HK-2 (cell line): ENCODE measurements around the gene MCF2L.
A peak's percentile ranks its signal among the peaks of the same experiment; 100 is the strongest.
"Not testable (repeated sequence)": the region's sequence is repeated elsewhere in the genome, so short reads cannot be mapped to it uniquely, and the experiment has no call there.

Source experiments
- DNase-seq: peaks from one replicate; pipeline ENCODE4 v3.0.0-alpha.2; 2018; ENCODE audit not compliant: unreplicated experiment

MCF2L gene

GRCh38 chr13:112968910-112969691 lies at the start of gene MCF2L:
TSS of gene MCF2L (plus strand) at chr13:112969214. CDS start at chr13:112969380, 166 bp downstream.
- DNase-seq: no peak

- no peak for DNase-seq
Observed at GRCh38 chr13:112923962-112924361, 45.1 kb upstream of the MCF2L start.

GRCh38 chr13:112924365-112924764 lies 44.6 kb upstream of the MCF2L start:
- DNase-seq: no peak

- DNase-seq: no peak
Observed at GRCh38 chr13:112926003-112926402, 43.0 kb upstream of the MCF2L start.

GRCh38 chr13:112926993-112927392 lies 42.0 kb upstream of the MCF2L start:
- DNase-seq: no peak

- no peak for DNase-seq
Observed at GRCh38 chr13:112928020-112928971, 40.7 kb upstream of the MCF2L start.

- DNase-seq: no peak
Observed at GRCh38 chr13:112928972-112929782, 39.8 kb upstream of the MCF2L start.

- DNase-seq: no peak
Observed at GRCh38 chr13:112929783-112930055, 39.3 kb upstream of the MCF2L start.

- DNase-seq: no peak
Observed at GRCh38 chr13:112930192-112930591, 38.8 kb upstream of the MCF2L start.

- no peak for DNase-seq
Observed at GRCh38 chr13:112931028-112931934, 37.7 kb upstream of the MCF2L start.

GRCh38 chr13:112932971-112933370 lies 36.0 kb upstream of the MCF2L start:
- DNase-seq: no peak

GRCh38 chr13:112933649-112934048 lies 35.4 kb upstream of the MCF2L start:
- DNase-seq: no peak

GRCh38 chr13:112934078-112934477 lies 34.9 kb upstream of the MCF2L start:
- no peak for DNase-seq

GRCh38 chr13:112938680-112939079 lies 30.3 kb upstream of the MCF2L start:
- DNase-seq: no peak

- DNase-seq: no peak
Observed at GRCh38 chr13:112940236-112940635, 28.8 kb upstream of the MCF2L start.

GRCh38 chr13:112941349-112941748 lies 27.7 kb upstream of the MCF2L start:
- no peak for DNase-seq

- DNase-seq: not testable (repeated sequence)
Observed at GRCh38 chr13:112941765-112942164, 27.2 kb upstream of the MCF2L start.

- DNase-seq: peak; percentile 78
Observed at GRCh38 chr13:112942689-112943308, 26.2 kb upstream of the MCF2L start.

- DNase-seq: no peak
Observed at GRCh38 chr13:112943309-112944125, 25.5 kb upstream of the MCF2L start.

- DNase-seq: no peak
Observed at GRCh38 chr13:112947796-112948195, 21.2 kb upstream of the MCF2L start.
